Uterus (tissue), 2 donors: ENCODE data around the gene CHD8.
"Not testable (repeated sequence)": the region's sequence is repeated elsewhere in the genome, so short reads cannot be mapped to it uniquely, and the experiment has no call there.

Source experiments
- POLR2A ChIP-seq, 2 donors: fragments of 450-650 bp; IDR thresholded peaks; one replicate each; pipeline ENCODE4 v1.6.1; 2016; ENCODE audit warnings: antibody characterized with exemption in 2 of 2, mild to moderate bottlenecking in 1 of 2, moderate library complexity in 1 of 2
- TF ChIP-seq, protein P1 (sequence below), 4 experiments: fragments of 200-600 bp in 2 of 4; fragments of 450-650 bp in 2 of 4; sonication (generic) in 2 of 4; IDR thresholded peaks; one replicate each; pipeline ENCODE4 v1.5.1; 2016 to 2019; ENCODE audit warnings: antibody characterized with exemption in 4 of 4, mild to moderate bottlenecking in 2 of 4, moderate library complexity in 1 of 4

DNA sequence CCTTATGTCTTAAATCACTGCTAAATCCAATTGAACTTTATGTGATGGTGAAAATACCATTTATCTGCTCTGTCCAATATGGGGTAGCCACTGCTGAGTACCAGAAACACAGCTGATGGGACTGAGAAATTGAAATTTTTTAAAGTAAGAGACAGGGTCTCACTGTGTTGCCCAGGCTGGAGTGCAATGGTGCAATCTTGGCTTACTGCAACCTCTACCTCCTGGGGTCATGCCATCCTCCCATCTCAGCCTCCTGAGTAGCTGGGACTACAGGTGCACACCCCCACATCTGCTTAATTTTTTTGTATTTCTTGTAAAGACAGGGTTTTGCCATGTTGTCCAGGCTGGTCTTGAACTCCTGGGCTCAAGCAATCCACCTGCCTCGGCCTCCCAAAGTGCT is 83.1 kb downstream of the CHD8 start:
- TF ChIP-seq, protein P1, sequence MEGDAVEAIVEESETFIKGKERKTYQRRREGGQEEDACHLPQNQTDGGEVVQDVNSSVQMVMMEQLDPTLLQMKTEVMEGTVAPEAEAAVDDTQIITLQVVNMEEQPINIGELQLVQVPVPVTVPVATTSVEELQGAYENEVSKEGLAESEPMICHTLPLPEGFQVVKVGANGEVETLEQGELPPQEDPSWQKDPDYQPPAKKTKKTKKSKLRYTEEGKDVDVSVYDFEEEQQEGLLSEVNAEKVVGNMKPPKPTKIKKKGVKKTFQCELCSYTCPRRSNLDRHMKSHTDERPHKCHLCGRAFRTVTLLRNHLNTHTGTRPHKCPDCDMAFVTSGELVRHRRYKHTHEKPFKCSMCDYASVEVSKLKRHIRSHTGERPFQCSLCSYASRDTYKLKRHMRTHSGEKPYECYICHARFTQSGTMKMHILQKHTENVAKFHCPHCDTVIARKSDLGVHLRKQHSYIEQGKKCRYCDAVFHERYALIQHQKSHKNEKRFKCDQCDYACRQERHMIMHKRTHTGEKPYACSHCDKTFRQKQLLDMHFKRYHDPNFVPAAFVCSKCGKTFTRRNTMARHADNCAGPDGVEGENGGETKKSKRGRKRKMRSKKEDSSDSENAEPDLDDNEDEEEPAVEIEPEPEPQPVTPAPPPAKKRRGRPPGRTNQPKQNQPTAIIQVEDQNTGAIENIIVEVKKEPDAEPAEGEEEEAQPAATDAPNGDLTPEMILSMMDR (IDR thresholded peaks at IDR 0.05) = not testable (repeated sequence)
- TF ChIP-seq POLR2A (IDR thresholded peaks at IDR 0.05) = not testable (repeated sequence)
